Measurements from ENCODE around the gene GRM4.

- TF ChIP-seq CTCF (IDR thresholded peaks at IDR 0.05) (no peak), POLR2AphosphoS5 (IDR thresholded peaks at IDR 0.05) (no peak), POLR2A (IDR thresholded peaks at IDR 0.05) (no peak), EP300 (IDR thresholded peaks at IDR 0.05) (no peak)
These were observed 95.2 kb downstream of the GRM4 start for GRCh38 chr6:34050691-34051090.

Data from upper lobe of left lung (tissue), 4 donors.